Cardiac fibroblast (primary cell): ENCODE results near the gene TSR1.
"Not testable (repeated sequence)": the region's sequence is repeated elsewhere in the genome, so short reads cannot be mapped to it uniquely, and the experiment has no call there.

ENCODE experiments used
- DNase-seq, 2 donors: peaks; one replicate each; pipeline versions ENCODE4 v3.0.0 to v3.0.0-alpha.2; 2010; ENCODE audit warnings: low read depth in 2 of 2
- H3K4me3 ChIP-seq, 2 donors: replicated peaks in 1 of 2; 1 replicate in 1 of 2; 2 replicates in 1 of 2; pipeline ENCODE4 v1.5.1; 2011; ENCODE audit warnings: low read depth in 2 of 2, low read length in 2 of 2, mild to moderate bottlenecking in 2 of 2, moderate library complexity in 1 of 2
- CTCF ChIP-seq: IDR thresholded peaks from one replicate; pipeline ENCODE4 v1.5.1; 2011; ENCODE audit warnings: low read depth, mild to moderate bottlenecking, low read length, inconsistent platforms

Gene TSR1

GRCh38 chr17:2323629-2324314 lies 12.5 kb downstream of the TSR1 start:
- DNase-seq = no peak
- TF ChIP-seq CTCF = no peak
- no peak overlapping the region for H3K4me3 ChIP-seq

GRCh38 chr17:2321399-2321798 lies 14.9 kb downstream of the TSR1 start:
- no peak for TF ChIP-seq CTCF
- DNase-seq = no peak
- H3K4me3 ChIP-seq = no peak overlapping the region

DNA sequence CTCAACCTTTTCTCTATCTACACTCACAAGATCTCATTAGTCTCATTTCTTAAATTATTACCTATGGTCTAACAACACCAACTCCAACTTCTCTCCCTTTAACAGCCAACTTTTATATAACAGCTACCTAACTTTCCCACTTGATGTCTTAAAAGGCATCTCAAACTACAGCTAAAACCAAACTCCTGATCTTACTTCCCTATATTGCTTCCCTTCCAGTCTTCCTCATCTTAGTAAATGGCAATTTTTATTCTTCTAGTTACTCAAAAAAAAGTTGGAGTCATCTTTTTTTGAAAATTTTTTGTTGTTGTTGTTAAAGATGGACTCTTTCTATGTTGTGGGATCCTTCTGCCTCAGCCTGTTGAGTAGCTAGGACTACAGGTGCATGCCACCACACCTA lies 17.2 kb downstream of the TSR1 start:
- no peak for DNase-seq
- no peak for TF ChIP-seq CTCF

GRCh38 chr17:2317796-2318195 lies 18.5 kb downstream of the TSR1 start:
- H3K4me3 ChIP-seq = no peak overlapping the region
- DNase-seq = no peak
- no peak for TF ChIP-seq CTCF

More for the DNA sequence above, 17.2 kb downstream of the TSR1 start:
- no peak overlapping the region for H3K4me3 ChIP-seq

DNA sequence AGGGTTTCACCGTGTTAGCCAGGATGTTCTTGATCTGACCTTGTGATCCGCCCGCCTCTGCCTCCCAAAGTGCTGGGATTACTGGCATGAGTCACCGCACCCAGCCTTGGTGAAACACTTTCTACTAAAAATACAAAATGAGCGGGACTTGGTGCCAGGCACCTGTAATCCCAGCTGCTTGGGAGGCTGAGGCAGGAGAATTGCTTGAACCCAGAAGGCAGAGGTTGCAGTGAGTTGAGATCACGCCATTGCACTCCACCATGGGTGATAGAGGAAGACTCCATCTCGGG lies 19.4 kb downstream of the TSR1 start:
- not testable (repeated sequence) for DNase-seq, H3K4me3 ChIP-seq

GRCh38 chr17:2312736-2313135 lies 23.5 kb downstream of the TSR1 start:
- no peak overlapping the region for H3K4me3 ChIP-seq
- DNase-seq = peak; percentile 22 to 39
- no peak for TF ChIP-seq CTCF

DNA sequence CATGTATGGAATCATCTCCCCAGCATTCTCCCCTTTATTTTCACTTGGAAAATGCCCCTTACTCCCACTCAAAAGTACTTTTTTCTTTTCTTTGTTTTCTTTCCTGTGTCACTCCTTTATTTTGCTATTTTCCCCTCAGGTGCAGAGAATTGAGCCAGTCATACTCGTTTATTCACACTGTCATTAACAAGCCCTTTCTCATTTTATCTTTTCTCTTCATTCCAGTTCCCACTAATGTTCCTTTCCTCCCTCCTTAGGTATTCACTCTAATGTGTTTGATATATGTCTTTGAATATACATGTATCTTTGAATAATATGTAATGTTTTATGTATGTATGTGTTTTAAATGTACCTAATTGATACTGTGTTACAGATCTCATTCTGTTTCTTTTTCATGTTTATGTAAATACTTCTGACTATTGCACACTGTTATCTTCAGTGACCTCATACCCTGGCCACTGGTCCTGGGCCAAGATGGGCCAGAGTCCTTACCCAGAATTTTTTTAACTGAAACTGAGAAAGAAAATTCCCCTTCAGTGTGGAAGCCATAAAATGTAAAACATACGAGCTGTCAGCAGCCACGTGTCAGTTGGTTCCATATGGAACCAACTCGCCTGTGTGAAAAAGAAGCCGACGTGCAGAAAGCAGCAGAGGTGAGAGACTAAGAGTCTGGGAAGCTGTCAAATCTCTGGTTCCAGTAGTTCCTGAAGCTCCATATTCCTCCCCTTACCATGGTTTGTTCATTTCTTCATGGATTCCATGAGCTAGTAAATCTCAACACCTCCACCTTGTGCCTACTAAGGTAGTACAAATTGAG lies 26.7 kb downstream of the TSR1 start:
- DNase-seq = peak; percentile 15 to 65
- no peak overlapping the region for H3K4me3 ChIP-seq
- TF ChIP-seq CTCF = no peak
